Measurements from ENCODE around the gene MINAR2. TPM values are rescaled to one million over a fixed set of nuclear protein-coding genes. Genes with fewer than 3 reads are reported as not detected.

Gene MINAR2
- total RNA-seq, 1 donor = under 0.01 TPM

DNA sequence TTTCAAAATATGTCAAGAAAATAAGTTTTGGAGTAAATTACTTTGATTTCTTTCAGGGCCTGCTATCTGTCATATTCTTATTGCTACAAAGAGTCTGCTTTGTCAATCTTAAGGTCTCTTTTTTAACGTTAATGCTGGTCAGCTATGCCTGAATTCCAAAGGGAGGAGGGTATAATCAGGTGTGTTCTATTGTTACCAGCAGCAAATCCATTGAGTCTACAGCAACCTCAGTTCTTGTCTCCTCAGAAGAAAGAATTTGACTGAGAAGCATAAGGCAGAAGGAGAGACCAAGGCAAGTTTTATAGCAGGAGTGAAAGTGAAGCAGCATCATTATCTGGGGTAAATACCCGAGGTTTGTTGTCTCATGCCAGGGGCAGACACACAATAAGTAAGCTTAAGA lies 23.7 kb upstream of the MINAR2 start:
- TF ChIP-seq, protein P1, sequence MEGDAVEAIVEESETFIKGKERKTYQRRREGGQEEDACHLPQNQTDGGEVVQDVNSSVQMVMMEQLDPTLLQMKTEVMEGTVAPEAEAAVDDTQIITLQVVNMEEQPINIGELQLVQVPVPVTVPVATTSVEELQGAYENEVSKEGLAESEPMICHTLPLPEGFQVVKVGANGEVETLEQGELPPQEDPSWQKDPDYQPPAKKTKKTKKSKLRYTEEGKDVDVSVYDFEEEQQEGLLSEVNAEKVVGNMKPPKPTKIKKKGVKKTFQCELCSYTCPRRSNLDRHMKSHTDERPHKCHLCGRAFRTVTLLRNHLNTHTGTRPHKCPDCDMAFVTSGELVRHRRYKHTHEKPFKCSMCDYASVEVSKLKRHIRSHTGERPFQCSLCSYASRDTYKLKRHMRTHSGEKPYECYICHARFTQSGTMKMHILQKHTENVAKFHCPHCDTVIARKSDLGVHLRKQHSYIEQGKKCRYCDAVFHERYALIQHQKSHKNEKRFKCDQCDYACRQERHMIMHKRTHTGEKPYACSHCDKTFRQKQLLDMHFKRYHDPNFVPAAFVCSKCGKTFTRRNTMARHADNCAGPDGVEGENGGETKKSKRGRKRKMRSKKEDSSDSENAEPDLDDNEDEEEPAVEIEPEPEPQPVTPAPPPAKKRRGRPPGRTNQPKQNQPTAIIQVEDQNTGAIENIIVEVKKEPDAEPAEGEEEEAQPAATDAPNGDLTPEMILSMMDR (IDR thresholded peaks at IDR 0.05; ENCODE audit: insufficient read depth, low read depth, low read length) = no peak
- no peak overlapping the region for H3K4me3 ChIP-seq (ENCODE audit: low read depth, low read length)
- DNase-seq (ENCODE audit: low read depth) = no peak

DNA sequence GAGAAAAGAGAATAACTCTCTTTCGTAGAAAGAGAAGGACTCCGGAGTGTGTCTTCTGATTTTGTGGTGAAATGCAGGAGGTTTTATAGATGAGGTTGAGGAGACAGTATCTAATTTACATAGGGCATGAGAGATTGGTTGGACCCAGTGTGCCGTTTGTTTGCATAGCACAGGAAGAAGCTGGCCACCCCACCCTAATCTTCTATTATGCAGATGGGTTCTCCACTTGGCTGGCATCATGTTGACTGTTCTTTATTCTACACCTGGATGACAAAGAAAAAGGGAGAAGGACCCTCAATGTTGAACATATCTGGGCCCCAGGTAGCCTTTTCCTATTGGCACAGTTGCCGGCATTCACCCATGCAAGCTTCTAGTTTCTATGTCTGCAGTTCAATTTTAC lies 23.2 kb upstream of the MINAR2 start:
- no peak for DNase-seq (ENCODE audit: low read depth)
- no peak overlapping the region for H3K4me3 ChIP-seq (ENCODE audit: low read depth, low read length)

GRCh38 chr5:129739773-129740172 lies 8.1 kb upstream of the MINAR2 start:
- no peak for DNase-seq (ENCODE audit: low read depth)
- TF ChIP-seq, protein P1 (IDR thresholded peaks at IDR 0.05; ENCODE audit: insufficient read depth, low read depth, low read length) = no peak
- no peak overlapping the region for H3K4me3 ChIP-seq (ENCODE audit: low read depth, low read length)

More for the DNA sequence above, 23.2 kb upstream of the MINAR2 start:
- TF ChIP-seq, protein P1 (IDR thresholded peaks at IDR 0.05; ENCODE audit: insufficient read depth, low read depth, low read length) = no peak

DNA sequence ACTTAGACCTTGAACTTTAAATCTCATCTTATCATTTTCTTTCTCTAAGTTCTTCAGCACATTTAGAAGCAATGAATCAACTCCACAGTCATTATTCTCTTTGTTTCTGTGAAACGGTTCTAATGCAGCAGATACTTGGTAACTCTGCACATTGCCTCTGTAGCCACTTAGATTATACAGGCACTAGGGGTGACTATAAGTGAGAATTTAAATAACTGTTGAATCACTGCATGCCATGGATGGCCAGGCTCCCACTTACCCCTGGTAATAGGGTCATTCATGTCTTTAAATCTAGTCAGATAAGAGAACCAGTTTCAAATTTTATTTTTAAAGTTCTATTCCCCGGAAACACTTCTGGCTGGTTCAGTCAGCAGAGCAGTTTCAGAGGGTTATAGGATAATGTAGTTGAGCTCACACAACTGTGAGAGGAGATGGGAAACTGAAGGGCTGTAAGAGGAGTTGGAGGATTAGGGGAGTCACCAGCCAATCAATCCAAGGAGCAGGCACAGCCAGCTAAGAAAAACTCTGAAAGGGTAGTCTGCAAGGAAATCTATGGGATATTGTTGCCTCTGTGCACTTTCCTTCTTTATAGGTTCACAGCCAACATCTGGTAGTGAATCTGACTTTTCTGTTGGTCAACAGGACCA lies 4.2 kb upstream of the MINAR2 start:
- DNase-seq (ENCODE audit: low read depth) = no peak
- no peak overlapping the region for H3K4me3 ChIP-seq (ENCODE audit: low read depth, low read length)
- TF ChIP-seq, protein P1 (IDR thresholded peaks at IDR 0.05; ENCODE audit: insufficient read depth, low read depth, low read length) = no peak

DNA sequence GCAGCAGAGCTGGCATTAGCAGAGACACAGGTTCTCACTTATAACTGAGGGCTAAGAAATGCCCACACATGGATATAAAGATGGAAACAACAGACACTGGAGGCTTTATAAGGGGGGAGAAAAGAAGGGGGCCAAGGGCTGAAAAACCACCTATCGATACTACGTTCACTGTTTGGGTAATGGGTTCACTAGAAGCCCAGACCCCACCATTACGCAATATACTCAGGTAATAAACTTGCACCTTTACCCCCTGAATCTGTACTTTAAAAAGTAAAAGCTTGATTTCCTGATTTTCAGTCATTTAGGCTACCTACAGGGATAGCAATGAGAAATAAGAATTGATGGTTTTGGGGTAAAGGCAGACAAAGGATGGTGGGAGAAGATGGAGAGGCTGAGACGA lies 1.9 kb upstream of the MINAR2 start:
- no peak overlapping the region for H3K4me3 ChIP-seq (ENCODE audit: low read depth, low read length)
- no peak for DNase-seq (ENCODE audit: low read depth)
- TF ChIP-seq, protein P1 (IDR thresholded peaks at IDR 0.05; ENCODE audit: insufficient read depth, low read depth, low read length) = no peak

DNA sequence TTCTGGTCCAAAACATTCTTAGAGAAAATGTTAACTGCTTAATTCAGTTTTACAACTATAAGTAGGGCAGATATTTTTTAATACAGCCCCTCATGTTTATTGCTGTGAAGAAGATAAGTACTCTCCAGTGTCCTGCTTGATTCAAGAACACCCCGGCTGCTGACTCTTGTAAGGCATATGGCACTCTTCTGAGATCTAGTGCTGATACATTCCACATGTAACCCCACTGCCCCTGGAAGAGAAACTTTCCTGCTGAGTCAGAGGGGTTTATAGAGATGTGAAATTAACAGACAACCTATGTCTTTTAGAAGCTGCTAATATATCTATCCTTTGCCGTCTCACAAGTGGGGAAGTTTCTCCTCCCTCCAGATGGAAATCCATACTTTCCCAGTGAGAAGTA lies 1.0 kb upstream of the MINAR2 start:
- TF ChIP-seq, protein P1 (IDR thresholded peaks at IDR 0.05; ENCODE audit: insufficient read depth, low read depth, low read length) = no peak
- H3K4me3 ChIP-seq (ENCODE audit: low read depth, low read length) = no peak overlapping the region
- DNase-seq (ENCODE audit: low read depth) = peak; percentile 34

All from fibroblast of villous mesenchyme (primary cell).